PC-9 (cell line): ENCODE results near the gene SLC41A3. TPM values are rescaled to one million over a fixed set of nuclear protein-coding genes. Genes with fewer than 3 reads are reported as not detected.

Experiments
- BruUV-seq: library from RNA; stranded (reverse); fragments of 400-500 nt; replicated peaks from 2 replicates; lab custom pipeline; 2021; lab: Mats Ljungman, UMichigan
- CTCF ChIA-PET: fragments of 300-600 bp; sonication (Branson Sonifier 250); formaldehyde crosslinking; loops from one replicate; lab custom pipeline; 2022; ENCODE audit warnings: antibody characterized with exemption; lab: Charles Lee
- POLR2A ChIA-PET: fragments of 300-600 bp; sonication (Branson Sonifier 250); formaldehyde crosslinking; loops from one replicate; lab custom pipeline; 2022; ENCODE audit warnings: antibody characterized with exemption; ENCODE audit not compliant: unreplicated experiment; lab: Charles Lee
- DNase-seq, 2 experiments: peaks; one replicate each; pipeline versions ENCODE4 v3.0.0 to v3.0.0-alpha.2; 2015 to 2022; ENCODE audit warnings: mixed read lengths in 1 of 2
- H2AFZ ChIP-seq: fragments of 200-600 bp; sonication (generic); 2 replicates; pipeline ENCODE4 v1.8.1; 2017; ENCODE audit warnings: antibody characterized with exemption
- H3F3A ChIP-seq: fragments of 200-600 bp; sonication (generic); 2 replicates; pipeline ENCODE4 v1.8.1; 2017; ENCODE audit warnings: antibody characterized with exemption, mild to moderate bottlenecking, low read depth; ENCODE audit not compliant: insufficient read depth
- H3K27ac ChIP-seq: fragments of 200-600 bp; sonication (generic); 2 replicates; pipeline ENCODE4 v1.6.1; 2016; ENCODE audit warnings: mixed run types
- H3K27me3 ChIP-seq: fragments of 200-600 bp; sonication (generic); 2 replicates; pipeline ENCODE4 v1.6.1; 2016; ENCODE audit warnings: low read depth, mixed run types; ENCODE audit not compliant: insufficient read depth
- H3K36me3 ChIP-seq: fragments of 200-600 bp; sonication (generic); 2 replicates; pipeline ENCODE4 v1.6.1; 2016; ENCODE audit warnings: low read depth, mixed run types
- H3K4me1 ChIP-seq: fragments of 200-600 bp; sonication (generic); replicated peaks from 2 replicates; pipeline ENCODE4 v1.6.1; 2016; ENCODE audit warnings: mixed run types; ENCODE audit not compliant: insufficient read depth
- H3K4me2 ChIP-seq: fragments of 200-600 bp; sonication (generic); 2 replicates; pipeline ENCODE4 v1.6.1; 2017; ENCODE audit warnings: mixed run types
- H3K4me3 ChIP-seq: fragments of 200-600 bp; sonication (generic); 2 replicates; pipeline ENCODE4 v1.6.1; 2016; ENCODE audit warnings: mixed run types
- H3K79me2 ChIP-seq: fragments of 200-600 bp; sonication (generic); 2 replicates; pipeline ENCODE4 v1.6.1; 2017; ENCODE audit warnings: low read depth, mixed run types
- H3K9me2 ChIP-seq: fragments of 200-600 bp; sonication (generic); 2 replicates; pipeline ENCODE4 v1.8.1; 2017; ENCODE audit warnings: mild to moderate bottlenecking; ENCODE audit not compliant: insufficient read depth
- H3K9me3 ChIP-seq: fragments of 200-600 bp; sonication (generic); 2 replicates; pipeline ENCODE4 v1.8.1; 2016; ENCODE audit warnings: low read depth; ENCODE audit not compliant: insufficient read depth
- H4K20me1 ChIP-seq: fragments of 200-600 bp; sonication (generic); 2 replicates; pipeline ENCODE4 v1.8.1; 2017; ENCODE audit not compliant: insufficient read depth
- CTCF ChIP-seq: fragments of 200-600 bp; sonication (generic); conservative IDR thresholded peaks from 2 replicates; pipeline ENCODE4 v1.6.1; 2017; ENCODE audit warnings: mixed run types, antibody characterized with exemption, mild to moderate bottlenecking, moderate library complexity
- EZH2 ChIP-seq: fragments of 200-600 bp; sonication (generic); IDR thresholded peaks from 2 replicates; pipeline ENCODE4 v1.8.0; 2017; ENCODE audit warnings: antibody characterized with exemption, low read depth
- intact Hi-C: fragments of 100-400 bp; cut with micrococcal nuclease; formaldehyde crosslinking; loops from one replicate; pipeline ENCODE4 v1.10.0; 2022; ENCODE audit not compliant: unreplicated experiment
- total RNA-seq: library from RNA; stranded (reverse); gene quantifications from 2 replicates; pipeline ENCODE4 v1.2.3, GENCODE V29; 2021

The SLC41A3 gene
- total RNA-seq, 1 experiment from 2014 or later, result 67.0 TPM

GRCh38 chr3:126082362-126083137, 1.4 kb downstream of the SLC41A3 start:
- DNase-seq, result no peak
- BruUV-seq, result TSS peak; percentile 72
- peaks cover 26% of the 10 kb centered on the region; the same call in 1 of the 2 replicates for H3F3A ChIP-seq
- H3K4me1 ChIP-seq, result peaks cover 23% of the 10 kb centered on the region
- H3K4me2 ChIP-seq, result peak overlapping the region; percentile 84
- no peaks in the 10 kb centered on the region for H3K36me3 ChIP-seq
- H3K79me2 ChIP-seq, result no peaks in the 10 kb centered on the region
- no peak overlapping the region for H3K27ac ChIP-seq
- ChIA-PET CTCF (no interaction called here), POLR2A (interaction anchor here (0.6 to 0.7 kb wide), 2 partner anchors 114 to 1425 kb away, joined by 3 read pairs; partner anchors contain the start of gene ROPN1B)
- intact Hi-C loops, result loop anchor here (5.0 kb wide), 2 partner anchors 105 to 115 kb away; no protein-coding TSS in a partner anchor
- no peak overlapping the region for H2AFZ ChIP-seq
- H3K9me3 ChIP-seq, result no peaks in the 10 kb centered on the region; the same call in none of the 2 replicates
- TF ChIP-seq EZH2 (no peak), CTCF (no peak)
- no peaks in the 10 kb centered on the region for H3K27me3 ChIP-seq
- H3K4me3 ChIP-seq, result peak overlapping the region; percentile 83; the same call in 1 of the 2 replicates
- no peaks in the 10 kb centered on the region for H4K20me1 ChIP-seq
- H3K9me2 ChIP-seq, result no peaks in the 10 kb centered on the region

- DNase-seq, result peak; percentile 83 to 92
- POLR2A ChIA-PET, result interaction anchor here (0.6 kb wide), 1 partner anchor 113 kb away, joined by 3 read pairs; the partner anchor contains the start of gene ROPN1B
- intact Hi-C loops, result loop anchor here (1.0 to 5.0 kb wide), 5 partner anchors 24 to 147 kb away; no protein-coding TSS in a partner anchor
These were observed 2.1 kb downstream of the SLC41A3 start for GRCh38 chr3:126081618-126082361.

More at GRCh38 chr3:126081618-126082361, 2.1 kb downstream of the SLC41A3 start:
- H3K27me3 ChIP-seq, result no peaks in the 10 kb centered on the region
- no peaks in the 10 kb centered on the region for H3K9me2 ChIP-seq
- no peak overlapping the region for H2AFZ ChIP-seq
- H3K36me3 ChIP-seq, result no peaks in the 10 kb centered on the region
- no peak overlapping the region for H3K4me2 ChIP-seq
- no TSS peak for BruUV-seq
- no peaks in the 10 kb centered on the region for H3K79me2 ChIP-seq
- no peaks in the 10 kb centered on the region; the same call in none of the 2 replicates for H3K9me3 ChIP-seq
- no peak overlapping the region for H3K4me3 ChIP-seq
- peak; percentile 70 for TF ChIP-seq CTCF
- TF ChIP-seq EZH2, result no peak
- CTCF ChIA-PET, result no interaction called here
- peaks cover 26% of the 10 kb centered on the region; the same call in 1 of the 2 replicates for H3F3A ChIP-seq
- H3K27ac ChIP-seq, result no peak overlapping the region
- peaks cover 23% of the 10 kb centered on the region for H3K4me1 ChIP-seq
- H4K20me1 ChIP-seq, result no peaks in the 10 kb centered on the region
